ENCODE results near the gene GHRHR.

The GHRHR gene

GRCh38 chr7:30928254-30928872, 35.4 kb upstream of the GHRHR start:
- DNase-seq (ENCODE audit: low spot score), result no peak

GRCh38 chr7:30929686-30930085, 34.1 kb upstream of the GHRHR start:
- no peak for DNase-seq (ENCODE audit: low spot score)

- DNase-seq (ENCODE audit: low spot score), result peak; percentile 88
Measured at GRCh38 chr7:30930621-30931020, 33.1 kb upstream of the GHRHR start.

GRCh38 chr7:30931161-30931928, 32.4 kb upstream of the GHRHR start:
- no peak for DNase-seq (ENCODE audit: low spot score)

- no peak for DNase-seq (ENCODE audit: low spot score)
Measured at GRCh38 chr7:30931929-30932540, 31.7 kb upstream of the GHRHR start.

GRCh38 chr7:30932562-30932961, 31.2 kb upstream of the GHRHR start:
- DNase-seq (ENCODE audit: low spot score), result no peak

- DNase-seq (ENCODE audit: low spot score), result no peak
Measured at GRCh38 chr7:30933124-30933974, 30.4 kb upstream of the GHRHR start.

- no peak for DNase-seq (ENCODE audit: low spot score)
Measured at GRCh38 chr7:30934225-30934624, 29.5 kb upstream of the GHRHR start.

- DNase-seq (ENCODE audit: low spot score), result no peak
Measured at GRCh38 chr7:30934732-30935568, 28.8 kb upstream of the GHRHR start.

- no peak for DNase-seq (ENCODE audit: low spot score)
Measured at GRCh38 chr7:30935569-30935877, 28.2 kb upstream of the GHRHR start.

GRCh38 chr7:30936650-30937245, 27.0 kb upstream of the GHRHR start:
- no peak for DNase-seq (ENCODE audit: low spot score)

GRCh38 chr7:30937416-30937815, 26.3 kb upstream of the GHRHR start:
- DNase-seq (ENCODE audit: low spot score), result no peak

GRCh38 chr7:30938435-30939316, 25.1 kb upstream of the GHRHR start:
- DNase-seq (ENCODE audit: low spot score), result peak; percentile 95

GRCh38 chr7:30941582-30942323, 22.0 kb upstream of the GHRHR start:
- DNase-seq (ENCODE audit: low spot score), result no peak

- DNase-seq (ENCODE audit: low spot score), result no peak
Measured at GRCh38 chr7:30950197-30950596, 13.6 kb upstream of the GHRHR start.

- no peak for DNase-seq (ENCODE audit: low spot score)
Measured at GRCh38 chr7:30954914-30955313, 8.8 kb upstream of the GHRHR start.

- DNase-seq (ENCODE audit: low spot score), result no peak
Measured at GRCh38 chr7:30956704-30957103, 7.0 kb upstream of the GHRHR start.

GRCh38 chr7:30965372-30965771, 1.6 kb downstream of the GHRHR start:
- DNase-seq (ENCODE audit: low spot score), result no peak

- DNase-seq (ENCODE audit: low spot score), result no peak
Measured at GRCh38 chr7:30965883-30966282, 2.1 kb downstream of the GHRHR start.
